GF-D8 (cell line): ENCODE measurements around the gene ACADVL.
"Not testable (repeated sequence)": the region's sequence is repeated elsewhere in the genome, so short reads cannot be mapped to it uniquely, and the experiment has no call there.

ENCODE experiments used
- DNase-seq: peaks from one replicate; lab custom pipeline; 2025; lab: John Stamatoyannopoulos, UW

ACADVL gene

DNA sequence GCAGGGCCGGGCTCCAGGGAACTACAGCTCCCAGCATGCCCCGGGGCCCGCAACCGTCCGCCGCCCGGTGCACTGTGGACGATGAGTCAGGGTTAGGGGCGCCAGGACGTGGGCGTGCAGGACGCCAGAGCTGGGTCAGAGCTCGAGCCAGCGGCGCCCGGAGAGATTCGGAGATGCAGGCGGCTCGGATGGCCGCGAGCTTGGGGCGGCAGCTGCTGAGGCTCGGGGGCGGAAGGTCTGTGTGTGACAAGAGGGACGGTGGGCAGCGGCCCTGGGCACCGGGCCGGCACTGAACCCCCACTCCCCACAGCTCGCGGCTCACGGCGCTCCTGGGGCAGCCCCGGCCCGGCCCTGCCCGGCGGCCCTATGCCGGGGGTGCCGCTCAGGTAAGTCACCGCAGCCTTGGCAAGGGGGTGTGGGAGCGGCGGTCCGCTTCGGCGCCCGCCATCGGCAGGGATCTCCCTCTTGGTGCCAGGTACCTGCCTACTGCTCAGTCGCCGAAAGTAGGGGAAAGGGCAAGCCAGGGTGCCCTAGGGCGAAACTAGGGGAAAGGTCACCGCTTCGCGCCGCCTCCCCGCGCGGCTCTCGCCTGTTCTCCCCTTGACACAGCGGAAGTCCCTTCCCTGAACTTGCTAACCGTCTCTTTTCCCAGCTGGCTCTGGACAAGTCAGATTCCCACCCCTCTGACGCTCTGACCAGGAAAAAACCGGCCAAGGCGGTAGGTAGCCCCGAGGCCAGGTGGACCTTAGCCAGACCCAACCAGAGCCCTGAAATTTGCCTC, at the start of gene ACADVL, which contains the start of gene DLG4:
Gene ACADVL (plus strand): TSS at position 127 of the 781 bp plus-strand sequence. CDS start 47 bp downstream, at position 174.
Gene DLG4 (minus strand): TSS at position 25 of the 781 bp plus-strand sequence.
- DNase-seq = no peak

DNA sequence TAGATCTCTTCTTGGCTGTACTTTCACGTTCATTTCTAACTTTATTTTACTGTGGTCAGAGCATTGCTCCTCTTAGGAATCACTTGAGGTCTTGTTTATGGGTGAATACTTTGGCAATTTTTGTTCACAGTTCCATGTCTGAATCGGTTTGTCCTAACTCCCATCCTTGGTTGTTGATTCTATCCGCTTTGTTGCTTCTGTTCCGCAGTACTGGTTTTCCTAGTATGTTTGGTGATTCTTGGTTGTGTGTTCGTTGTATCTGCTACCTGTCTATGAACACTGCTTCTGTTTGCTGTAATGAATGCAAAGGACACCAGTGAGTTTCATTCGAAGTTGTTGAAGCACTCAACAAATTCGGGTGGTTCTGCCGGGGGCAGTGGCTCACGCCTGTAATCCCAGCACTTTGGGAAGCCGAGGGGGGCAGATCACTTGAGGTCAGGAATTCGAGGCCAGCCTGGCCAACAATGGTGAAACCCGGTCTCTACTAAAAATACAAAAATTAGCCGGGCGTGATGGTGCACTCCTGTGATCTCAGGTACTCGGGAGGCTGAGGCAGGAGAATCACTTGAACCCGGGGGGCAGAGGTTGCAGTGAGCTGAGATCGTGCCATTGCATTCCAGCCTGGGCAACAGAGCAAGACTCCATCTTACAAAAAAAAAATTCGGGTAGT, 47.1 kb upstream of the ACADVL start:
- not testable (repeated sequence) for DNase-seq

DNA sequence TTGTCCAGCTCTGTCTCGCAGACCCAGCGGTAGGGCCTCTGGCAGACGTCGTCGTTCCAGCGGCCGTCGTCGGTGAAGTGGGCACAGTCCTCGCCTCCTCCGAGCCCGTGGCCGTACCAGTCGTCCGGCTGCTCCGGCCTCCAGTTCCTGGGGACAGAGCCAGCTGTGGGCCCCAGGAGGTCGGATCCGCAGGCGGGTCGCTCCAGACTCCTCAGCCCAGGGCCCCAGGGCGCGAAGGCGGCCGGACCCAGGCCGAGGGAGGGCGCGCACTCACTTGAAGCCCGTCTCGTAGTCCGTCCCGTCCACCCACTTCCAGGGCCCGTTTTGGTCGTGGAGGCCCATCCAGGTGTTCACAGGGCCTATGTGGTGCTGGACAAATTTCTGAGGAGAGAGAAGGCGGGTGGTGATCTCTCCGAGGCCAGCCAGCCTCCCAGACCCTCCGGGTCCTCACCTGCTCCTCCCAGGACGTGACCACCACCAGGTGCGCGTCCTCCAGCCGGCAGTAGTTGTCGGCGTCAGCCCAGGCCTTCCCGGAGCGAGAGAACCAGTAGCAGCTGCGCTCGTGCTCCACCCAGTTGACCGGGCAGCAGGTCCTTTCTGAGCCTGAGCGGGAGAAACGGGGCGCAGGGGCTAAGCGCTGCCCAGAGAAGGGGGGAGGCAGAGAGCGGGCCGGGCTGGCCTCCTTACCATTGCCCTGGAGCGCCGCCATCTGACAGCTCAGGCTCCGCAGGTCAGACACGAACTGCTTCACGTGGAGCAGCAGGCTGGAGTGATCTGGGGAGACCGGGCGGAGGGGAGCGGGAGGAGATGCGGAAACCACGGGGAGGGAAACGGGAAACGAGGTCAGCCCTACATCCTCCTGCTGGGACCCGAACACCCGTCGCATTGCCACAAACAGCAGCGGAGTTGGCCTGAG, 45.8 kb upstream of the ACADVL start:
- DNase-seq = peak; percentile 35

DNA sequence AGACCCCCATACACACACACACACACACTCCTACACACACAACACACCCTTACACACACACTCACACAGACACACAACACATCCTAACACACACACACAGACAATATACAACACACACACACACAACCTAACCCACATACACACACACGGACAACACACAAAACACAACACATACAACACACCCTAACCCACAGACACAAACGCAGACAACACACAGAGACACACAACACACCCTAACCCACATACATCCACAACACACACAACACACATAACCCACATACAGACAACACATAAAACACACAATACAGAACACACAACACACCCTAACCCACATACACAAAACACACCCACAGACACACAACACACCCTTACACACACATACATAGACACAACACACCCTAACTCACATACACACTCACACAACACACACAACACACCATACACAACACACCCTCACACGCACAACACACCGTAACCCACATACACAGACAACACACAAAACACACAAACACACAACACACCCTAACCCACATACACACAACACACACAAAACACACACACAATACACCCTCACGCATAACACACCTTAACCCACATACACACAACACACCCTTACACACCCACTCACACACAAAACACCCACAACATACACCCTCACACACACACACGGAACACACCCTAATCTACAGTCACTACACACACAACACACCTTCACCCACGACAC, 45.0 kb upstream of the ACADVL start:
- no peak for DNase-seq

DNA sequence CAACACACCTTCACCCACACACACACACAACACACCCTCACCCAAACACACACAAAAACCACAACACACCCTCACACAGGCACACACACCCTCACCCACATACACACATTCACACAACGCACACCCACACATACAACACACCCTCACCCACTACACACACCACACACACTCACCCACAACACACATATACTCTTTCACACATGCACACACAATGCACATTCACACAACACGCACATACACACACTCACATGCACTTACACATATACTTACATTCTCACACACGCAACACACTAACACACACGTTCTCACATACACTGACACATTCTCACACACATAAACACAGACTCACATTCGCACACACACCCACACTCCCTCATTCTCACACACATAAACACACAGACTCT, 44.4 kb upstream of the ACADVL start:
- DNase-seq = no peak

DNA sequence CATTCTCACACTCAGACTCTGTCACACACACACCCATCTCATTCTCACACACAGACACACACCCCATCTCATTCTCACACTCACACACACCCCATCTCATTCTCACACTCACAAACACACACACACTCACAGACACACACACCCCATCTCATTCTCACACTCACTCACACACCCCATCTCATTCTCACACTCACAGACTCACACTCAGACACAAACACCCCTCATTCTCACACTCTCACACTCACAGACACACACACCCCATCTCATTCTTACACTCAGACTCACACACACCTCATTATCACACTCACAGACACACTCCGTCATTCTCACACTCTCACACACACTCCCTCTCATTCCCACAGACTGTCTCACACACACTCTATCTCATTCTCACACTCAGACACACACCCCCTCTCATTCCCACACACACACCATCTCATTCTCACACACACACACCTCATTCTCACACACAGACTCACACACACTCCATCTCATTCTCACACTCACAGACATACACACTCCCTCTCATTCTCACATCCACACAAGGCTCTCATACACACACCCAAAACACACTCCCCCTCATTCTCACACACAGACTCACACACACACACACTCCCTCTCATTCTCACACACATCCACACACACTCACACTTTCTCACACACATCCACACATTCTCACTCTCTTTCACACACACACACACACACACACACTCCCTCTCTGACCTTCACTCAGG, 43.5 kb upstream of the ACADVL start:
- no peak for DNase-seq

DNA sequence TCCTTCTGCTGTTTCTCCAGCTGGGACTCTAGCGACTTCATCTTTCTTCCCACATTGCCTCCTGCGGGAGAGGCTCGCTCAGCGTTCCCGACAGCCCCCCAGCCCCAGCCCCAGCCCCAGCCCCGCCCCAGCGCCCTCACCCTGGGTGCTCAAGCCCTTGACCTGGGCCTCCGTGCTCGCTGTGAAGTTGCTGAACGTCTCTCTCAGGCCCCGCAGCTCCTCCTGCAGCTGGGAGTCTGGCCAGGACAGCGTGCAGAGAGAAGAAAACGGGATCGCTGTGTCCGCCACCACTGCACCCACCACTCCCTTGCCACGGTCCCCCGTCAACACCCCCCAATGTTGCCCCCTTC, 42.9 kb upstream of the ACADVL start:
- no peak for DNase-seq

DNA sequence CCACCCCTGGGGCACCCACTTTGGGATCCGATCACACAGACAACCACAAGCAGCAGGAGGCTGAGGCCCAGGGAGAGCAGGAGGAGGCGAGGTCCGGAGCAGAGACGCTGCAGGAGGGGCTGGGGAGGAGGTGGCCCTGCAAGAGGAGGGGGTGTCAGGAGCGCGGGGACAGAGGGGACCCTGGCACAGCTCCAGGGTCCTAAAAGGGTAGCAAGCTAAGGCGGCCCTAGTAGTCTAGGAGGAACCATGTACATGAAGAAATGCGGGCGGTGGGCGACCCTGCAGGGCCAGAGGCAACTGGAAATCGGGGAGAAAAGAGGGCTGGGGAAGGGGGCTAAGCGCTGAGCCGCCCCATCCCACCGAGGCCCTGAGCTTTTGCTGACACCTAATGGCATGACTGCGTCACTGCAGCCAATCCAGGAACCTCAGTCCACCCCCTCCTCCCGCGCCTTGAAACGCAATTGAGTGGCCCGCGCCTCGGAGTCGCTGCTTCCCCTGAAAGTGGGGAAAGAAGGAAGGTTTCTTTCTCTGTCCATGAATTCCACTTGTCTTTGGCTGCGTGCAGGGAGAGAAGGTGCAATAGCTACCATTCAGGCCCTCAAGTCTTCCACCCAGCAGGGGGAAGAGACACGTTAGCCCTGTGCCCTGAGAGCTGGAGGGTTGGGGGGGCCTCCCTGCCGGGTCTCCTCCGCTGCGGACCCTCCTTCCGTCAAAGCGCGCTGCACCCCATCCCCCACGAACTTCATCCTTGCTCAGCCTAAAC, 42.4 kb upstream of the ACADVL start:
- DNase-seq = no peak

DNA sequence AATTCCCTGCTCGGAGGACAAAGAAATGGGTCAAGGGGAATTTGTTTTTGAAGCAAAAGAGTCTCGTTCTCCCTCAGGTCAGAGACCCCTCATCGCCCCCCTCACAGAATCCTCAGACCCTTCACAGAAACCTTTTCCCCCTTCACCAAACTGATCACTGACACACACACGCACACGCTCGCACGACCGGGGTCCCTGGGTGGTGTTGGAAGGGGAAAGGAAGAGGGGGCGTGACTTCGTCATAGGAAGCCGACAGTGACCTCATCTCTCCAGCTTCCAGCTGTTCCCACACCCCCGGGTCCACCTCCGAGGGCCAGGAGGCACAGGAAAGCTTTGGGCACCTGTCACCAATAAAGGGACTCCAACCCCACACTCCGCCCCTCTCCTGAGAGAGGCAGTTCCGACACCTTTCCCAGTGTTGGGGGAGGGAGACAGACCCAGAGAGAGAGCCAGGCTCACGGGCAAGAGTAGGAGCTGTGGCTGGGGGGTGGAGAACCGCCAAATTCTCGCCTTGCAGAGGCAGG, 41.7 kb upstream of the ACADVL start:
- DNase-seq = no peak

DNA sequence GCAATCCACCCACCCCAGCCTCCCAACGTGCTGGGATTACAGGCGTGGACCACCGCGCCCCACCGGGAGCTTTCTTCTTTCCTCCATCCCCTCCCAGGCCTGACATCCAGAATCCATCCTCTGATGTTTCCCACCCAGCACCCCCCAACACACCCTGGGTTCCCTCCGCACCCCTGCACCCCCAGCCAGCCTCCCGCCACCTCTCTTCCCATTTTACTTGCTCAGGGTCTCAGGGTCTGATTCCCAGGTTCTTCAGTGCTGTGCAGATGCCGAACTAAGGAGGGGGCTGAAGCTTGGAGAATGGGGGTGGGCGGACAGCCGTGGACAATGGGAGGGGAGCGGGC, 40.8 kb upstream of the ACADVL start:
- no peak for DNase-seq

DNA sequence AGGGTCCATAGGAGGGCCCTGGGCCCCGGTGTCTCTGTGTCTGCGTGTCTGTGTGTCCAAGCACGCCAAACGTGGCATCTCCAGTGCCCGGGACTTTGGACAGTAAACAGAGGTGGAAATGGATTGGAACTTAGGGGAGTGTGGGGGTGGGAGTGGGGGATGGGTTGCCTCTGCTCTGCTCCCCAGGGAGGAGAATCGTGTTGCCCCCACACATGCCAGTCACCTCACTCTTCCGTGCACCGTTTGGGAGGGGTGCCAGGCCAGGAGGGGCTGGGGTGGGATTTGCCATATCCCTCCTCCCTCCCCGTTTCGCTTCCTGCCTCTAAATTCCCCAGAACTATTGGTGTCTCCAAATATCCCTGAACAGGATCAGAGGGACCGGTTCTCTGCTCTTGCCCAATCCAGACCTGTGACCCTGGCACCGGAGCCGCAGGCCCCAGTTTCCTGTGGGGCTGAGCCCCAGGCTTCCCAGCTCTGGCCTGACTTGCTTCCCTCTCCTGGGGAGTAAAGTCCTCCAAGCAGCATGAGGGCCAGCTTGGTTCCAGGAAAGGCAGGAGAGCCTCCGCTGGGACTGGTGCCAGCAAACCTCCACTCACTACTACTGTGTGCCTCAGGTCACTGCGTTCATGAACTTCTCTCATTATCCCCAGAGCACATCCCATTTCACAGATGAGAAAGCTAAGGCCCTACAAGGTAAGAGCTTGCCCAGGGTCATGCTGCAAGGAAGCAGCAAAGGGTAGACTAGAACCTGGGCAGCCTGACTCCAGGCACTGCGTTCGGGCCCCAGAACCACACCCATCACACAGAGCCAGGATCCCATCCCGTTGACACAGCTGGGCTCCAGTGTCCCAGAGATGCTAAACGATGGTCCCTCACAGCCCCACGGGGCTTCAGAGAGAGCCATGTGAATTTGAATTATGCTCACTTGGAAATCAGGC, 40.2 kb upstream of the ACADVL start, which contains the start of gene ASGR1:
Gene ASGR1 (minus strand): TSS at position 54 of the 938 bp plus-strand sequence. CDS start 807 bp downstream, outside the sequence.
- no peak for DNase-seq

DNA sequence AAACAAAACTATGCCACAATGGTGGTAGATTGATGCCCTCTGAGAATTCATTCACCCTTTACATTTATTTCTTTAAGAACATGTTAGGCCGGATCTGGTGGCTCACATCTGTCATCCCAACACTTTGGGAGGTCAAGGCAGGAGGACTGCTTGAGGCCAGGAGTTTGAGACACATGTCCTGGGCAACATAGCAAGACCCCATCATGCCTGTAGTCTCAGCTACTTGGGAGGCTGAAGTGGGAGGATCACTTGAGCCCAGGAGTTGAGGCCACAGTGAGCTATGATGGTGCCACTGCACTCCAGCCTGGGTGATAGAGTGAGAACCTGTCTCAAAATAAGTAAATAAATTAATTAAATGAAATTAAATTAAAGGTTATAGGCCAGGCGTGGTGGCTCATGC, 37.6 kb upstream of the ACADVL start:
- not testable (repeated sequence) for DNase-seq

DNA sequence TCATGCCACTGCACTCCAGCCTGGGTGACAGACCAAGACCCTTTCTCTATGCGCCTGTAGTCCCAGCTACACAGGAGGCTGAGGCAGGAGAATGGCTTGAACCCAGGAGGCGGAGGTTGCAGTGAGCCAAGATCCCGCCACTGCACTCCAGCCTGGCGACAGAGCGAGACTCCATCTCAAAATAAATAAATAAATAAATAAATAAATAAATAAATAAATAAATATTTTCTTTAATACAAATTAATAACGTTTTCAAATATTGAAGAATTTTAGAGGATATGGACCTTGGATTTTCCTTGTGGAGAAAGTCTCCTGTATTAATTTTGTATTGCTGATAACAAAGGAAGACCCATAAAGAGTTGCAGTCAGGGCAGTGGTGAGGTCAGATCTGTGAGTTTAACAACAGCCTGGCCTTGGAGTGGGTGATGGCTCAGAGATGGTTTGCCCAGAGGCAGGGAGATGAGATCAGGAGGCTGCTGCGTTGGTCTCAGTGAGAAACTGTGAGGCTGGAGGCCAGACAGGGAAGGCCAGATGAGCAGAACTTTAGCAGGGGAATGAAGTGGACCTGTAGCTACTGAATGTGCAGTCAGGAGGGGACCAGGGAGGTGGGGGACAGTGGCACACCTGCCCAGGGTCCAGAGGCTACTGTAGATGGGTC, 36.2 kb upstream of the ACADVL start:
- DNase-seq = no peak

DNA sequence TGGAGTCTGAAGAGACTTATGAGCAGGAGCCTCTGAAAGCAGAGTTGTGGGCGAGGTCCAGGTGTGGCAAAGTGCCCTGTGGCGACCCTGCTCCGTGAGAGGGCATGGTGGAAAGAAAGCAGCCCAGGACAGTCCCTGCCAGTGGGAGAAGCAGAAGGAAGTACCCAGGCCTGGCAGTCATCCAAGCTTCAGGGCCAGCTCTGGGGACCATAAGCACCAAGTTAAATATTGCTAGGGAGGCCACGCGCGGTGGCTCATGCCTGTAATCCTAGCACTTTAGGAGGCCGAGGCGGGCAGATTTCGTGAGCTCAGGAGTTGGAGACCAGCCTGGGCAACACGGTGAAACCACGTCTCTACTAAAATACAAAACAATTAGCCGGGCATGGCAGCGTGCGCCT, 35.6 kb upstream of the ACADVL start:
- no peak for DNase-seq

DNA sequence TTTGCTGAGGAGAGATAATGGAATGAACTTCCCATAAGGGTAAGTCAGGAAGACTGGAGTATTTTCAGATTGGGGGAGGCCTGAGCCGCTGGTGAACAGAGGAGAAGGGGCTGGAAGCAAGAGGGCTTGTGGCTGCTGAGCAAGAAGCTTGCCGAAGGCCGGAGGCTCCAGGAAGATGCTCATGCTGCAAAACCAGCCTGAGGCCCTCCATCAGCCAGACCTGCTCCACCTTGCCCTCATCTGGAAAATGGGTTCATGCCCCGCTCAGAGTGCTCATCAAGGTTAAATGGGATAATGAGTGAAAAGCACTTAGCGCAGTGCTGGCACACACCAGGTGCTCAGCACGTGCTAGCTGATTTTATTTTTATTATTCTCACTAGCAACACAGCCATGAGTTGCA, 35.1 kb upstream of the ACADVL start:
- DNase-seq = no peak

DNA sequence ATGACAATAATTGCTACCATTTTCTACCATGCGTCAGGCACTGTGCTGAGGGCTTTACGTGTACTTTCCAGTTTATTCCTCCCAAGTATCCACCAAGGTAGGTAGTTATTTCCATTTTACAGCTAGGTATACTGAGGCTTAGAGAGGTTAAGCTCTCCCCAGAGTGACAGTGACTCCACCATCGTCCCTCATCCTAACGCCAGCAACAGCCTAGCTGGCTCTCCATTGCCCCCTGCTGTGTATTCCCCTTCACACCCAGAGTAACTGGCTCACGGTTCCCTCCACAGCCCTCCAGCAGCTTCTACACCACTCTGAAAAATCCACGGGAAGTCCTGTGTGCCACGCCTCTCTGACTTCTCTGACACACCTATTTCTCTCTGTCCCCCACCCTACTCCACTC, 33.5 kb upstream of the ACADVL start:
- DNase-seq = no peak

DNA sequence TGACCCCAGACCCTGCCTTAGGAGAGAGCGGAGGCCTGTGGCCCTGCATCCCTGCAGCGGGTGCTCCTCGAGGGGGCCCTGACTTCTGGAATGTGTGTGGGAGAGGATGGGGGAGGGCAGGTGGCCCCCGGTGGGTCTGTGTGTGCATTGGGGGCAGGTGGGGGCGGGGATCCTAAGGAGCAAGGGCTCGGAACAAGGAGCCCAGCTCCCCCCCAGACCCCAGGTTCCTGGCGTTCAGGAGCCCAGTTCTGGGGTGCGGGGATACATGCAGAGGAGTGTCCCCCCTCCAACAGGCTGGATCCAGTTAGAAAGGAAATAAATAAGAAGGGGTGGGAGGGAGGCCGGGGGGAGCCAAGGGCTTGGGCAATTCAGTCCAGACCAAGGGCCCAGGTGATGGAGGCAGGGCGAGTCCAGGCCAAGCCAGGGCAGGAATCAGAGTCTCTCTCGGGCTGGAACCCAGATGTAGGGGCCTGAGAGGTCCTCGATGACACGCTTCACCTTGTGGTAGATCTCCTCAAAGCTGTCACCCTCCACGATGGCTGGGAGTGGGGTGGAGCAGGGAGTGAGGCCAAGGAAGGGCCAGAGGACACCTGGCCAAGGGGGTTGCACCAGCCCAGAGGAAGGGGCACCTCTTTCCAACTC, 29.3 kb upstream of the ACADVL start:
- DNase-seq = no peak

DNA sequence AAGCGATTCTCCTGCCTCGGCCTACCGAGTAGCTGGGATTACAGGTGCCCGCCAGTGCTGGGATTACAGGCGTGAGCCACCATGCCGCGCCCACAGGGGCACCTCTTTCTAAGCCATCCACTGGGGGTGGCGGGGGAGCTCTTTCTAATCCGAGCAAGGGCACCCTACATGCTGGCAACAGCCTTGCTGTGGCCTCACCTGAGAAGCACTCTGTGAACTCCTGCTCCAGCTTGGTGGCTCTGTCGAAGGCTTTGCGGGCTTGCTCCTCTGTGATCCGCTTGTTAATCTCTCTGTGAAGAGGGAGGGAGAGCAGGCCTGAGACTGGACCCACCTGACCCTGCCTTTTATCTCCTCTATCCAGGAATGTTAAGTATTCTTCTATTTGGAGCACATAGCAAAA, 28.7 kb upstream of the ACADVL start:
- DNase-seq = no peak
